CD8-positive, alpha-beta memory T cell (primary cell): ENCODE results near the gene RALGAPA2. TPM values are rescaled to one million over a fixed set of nuclear protein-coding genes. Genes with fewer than 3 reads are reported as not detected.

Experiments used
- CTCF ChIA-PET: fragments of 350-600 bp; sonication (Branson Sonifier 250); formaldehyde crosslinking; loops from one replicate; lab custom pipeline; 2021; ENCODE audit warnings: antibody characterized with exemption; lab: Charles Lee
- POLR2A ChIA-PET: fragments of 350-600 bp; sonication (Branson Sonifier 250); formaldehyde crosslinking; loops from one replicate; lab custom pipeline; 2021; ENCODE audit warnings: antibody characterized with exemption; lab: Charles Lee
- DNase-seq, 5 donors: peaks; one replicate each; pipeline versions ENCODE4 v3.0.0 to v3.0.0-alpha.2; 2020 to 2022; ENCODE audit warnings: mixed read lengths in 1 of 5
- H3K27ac ChIP-seq: one replicate; pipeline ENCODE4 v1.7.0; 2013; ENCODE audit warnings: low read depth, mild to moderate bottlenecking, low read length, moderate library complexity
- H3K27me3 ChIP-seq: 2 replicates; pipeline ENCODE4 v1.7.0; 2013; ENCODE audit warnings: low read length, mild to moderate bottlenecking; ENCODE audit not compliant: insufficient read depth, poor library complexity, severe bottlenecking
- H3K36me3 ChIP-seq: 2 replicates; pipeline ENCODE4 v1.7.0; 2013; ENCODE audit warnings: mild to moderate bottlenecking, low read length, moderate library complexity; ENCODE audit not compliant: insufficient read depth
- H3K4me1 ChIP-seq: 2 replicates; pipeline ENCODE4 v1.7.0; 2013; ENCODE audit warnings: mild to moderate bottlenecking, low read length, moderate library complexity; ENCODE audit not compliant: insufficient read depth
- H3K4me3 ChIP-seq: 2 replicates; pipeline ENCODE4 v1.7.0; 2013; ENCODE audit warnings: mild to moderate bottlenecking, low read length
- H3K9me3 ChIP-seq: 2 replicates; pipeline ENCODE4 v1.7.0; 2013; ENCODE audit warnings: mild to moderate bottlenecking, low read length
- H3K27ac Mint-ChIP-seq, 8 donors: one replicate each; pipeline ENCODE4 v1.8.0; 2020 to 2021; ENCODE audit warnings: mixed read lengths in 8 of 8, mild to moderate bottlenecking in 6 of 8, inconsistent platforms in 3 of 8, moderate library complexity in 3 of 8
- H3K27me3 Mint-ChIP-seq, 2 donors: one replicate each; pipeline ENCODE4 v1.8.0; 2020 to 2021; ENCODE audit warnings: mixed read lengths in 2 of 2, mild to moderate bottlenecking in 1 of 2, moderate library complexity in 1 of 2
- H3K36me3 Mint-ChIP-seq, 3 donors: one replicate each; pipeline ENCODE4 v1.8.0; 2020 to 2021; ENCODE audit warnings: mixed read lengths in 3 of 3, inconsistent platforms in 1 of 3, mild to moderate bottlenecking in 1 of 3
- H3K4me1 Mint-ChIP-seq, 3 donors: one replicate each; pipeline ENCODE4 v1.8.0; 2020 to 2021; ENCODE audit warnings: mixed read lengths in 3 of 3, inconsistent platforms in 1 of 3, mild to moderate bottlenecking in 1 of 3
- H3K4me3 Mint-ChIP-seq, 7 donors: one replicate each; pipeline ENCODE4 v1.8.0; 2020 to 2021; ENCODE audit warnings: mixed read lengths in 7 of 7, mild to moderate bottlenecking in 6 of 7, moderate library complexity in 4 of 7, inconsistent platforms in 2 of 7
- H3K9me3 Mint-ChIP-seq, 5 donors: one replicate each; pipeline ENCODE4 v1.8.0; 2020 to 2022; ENCODE audit warnings: mixed read lengths in 5 of 5, mild to moderate bottlenecking in 3 of 5, moderate library complexity in 2 of 5, inconsistent platforms in 1 of 5
- polyA plus RNA-seq: library from polyadenylated mRNA; unstranded; fragments of 300-500 nt; fragmentation: Illumina TruSeq; gene quantifications from one replicate; pipeline ENCODE4 v1.2.3, GENCODE V29; 2021
- total RNA-seq, 2 experiments: library from RNA; stranded (reverse); gene quantifications; one replicate each; pipeline ENCODE4 v1.2.3, GENCODE V29; 2021

RALGAPA2 gene
- total and polyA plus RNA-seq, 3 experiments from 2014 or later: 7.4 to 14.5 (median 13.4) TPM

- H3K4me3 Mint-ChIP-seq: no peak overlapping the region
- CTCF ChIA-PET: interaction anchor here (1.4 kb wide), 1 partner anchor 15 kb away, joined by 4 read pairs; no protein-coding TSS in a partner anchor
- Histone ChIP-seq H3K27ac (no peak overlapping the region), H3K36me3 (peaks cover 3% of the 10 kb centered on the region), H3K4me3 (no peak overlapping the region), H3K9me3 (no peaks in the 10 kb centered on the region), H3K27me3 (no peaks in the 10 kb centered on the region), H3K4me1 (no peaks in the 10 kb centered on the region)
- H3K27ac Mint-ChIP-seq: no peak overlapping the region
- no peaks in the 10 kb centered on the region for H3K4me1 Mint-ChIP-seq
- no peaks in the 10 kb centered on the region for H3K27me3 Mint-ChIP-seq
- POLR2A ChIA-PET: no interaction called here
- H3K9me3 Mint-ChIP-seq: no peaks in the 10 kb centered on the region
- no peak for DNase-seq
- peaks cover 12 to 57% (median 22%) of the 10 kb centered on the region in 3 donors for H3K36me3 Mint-ChIP-seq
Observed at GRCh38 chr20:20530428-20531151, 181.9 kb downstream of the RALGAPA2 start.

- Histone ChIP-seq H3K27ac (no peak overlapping the region), H3K36me3 (peaks cover 3% of the 10 kb centered on the region), H3K4me1 (no peaks in the 10 kb centered on the region), H3K27me3 (no peaks in the 10 kb centered on the region), H3K4me3 (no peak overlapping the region), H3K9me3 (no peaks in the 10 kb centered on the region)
- H3K27me3 Mint-ChIP-seq: no peaks in the 10 kb centered on the region
- peaks cover 12 to 55% (median 18%) of the 10 kb centered on the region in 3 donors for H3K36me3 Mint-ChIP-seq
- no peak overlapping the region for H3K27ac Mint-ChIP-seq
- H3K4me3 Mint-ChIP-seq: no peak overlapping the region
- no peaks in the 10 kb centered on the region for H3K9me3 Mint-ChIP-seq
- no peak for DNase-seq
- no peaks in the 10 kb centered on the region for H3K4me1 Mint-ChIP-seq
- POLR2A ChIA-PET: no interaction called here
- CTCF ChIA-PET: no interaction called here
Observed at GRCh38 chr20:20529597-20529996, 182.8 kb downstream of the RALGAPA2 start.

- no peak overlapping the region for H3K4me3 ChIP-seq
- Mint-ChIP-seq H3K27me3 (no peaks in the 10 kb centered on the region), H3K4me3 (no peak overlapping the region), H3K9me3 (no peaks in the 10 kb centered on the region), H3K36me3 (peaks cover 16 to 59% (median 18%) of the 10 kb centered on the region in 3 donors), H3K4me1 (no peaks in the 10 kb centered on the region), H3K27ac (no peak overlapping the region)
- no peak overlapping the region for H3K27ac ChIP-seq
- DNase-seq: no peak
- ChIA-PET POLR2A (no interaction called here), CTCF (no interaction called here)
- no peaks in the 10 kb centered on the region for H3K9me3 ChIP-seq
- H3K27me3 ChIP-seq: no peaks in the 10 kb centered on the region
- peaks cover 3% of the 10 kb centered on the region for H3K36me3 ChIP-seq
- no peaks in the 10 kb centered on the region for H3K4me1 ChIP-seq
Observed at GRCh38 chr20:20528861-20529260, 183.6 kb downstream of the RALGAPA2 start.

- Histone ChIP-seq H3K4me1 (no peaks in the 10 kb centered on the region), H3K36me3 (peaks cover 3% of the 10 kb centered on the region), H3K9me3 (no peaks in the 10 kb centered on the region), H3K4me3 (no peak overlapping the region), H3K27ac (no peak overlapping the region), H3K27me3 (no peaks in the 10 kb centered on the region)
- no peaks in the 10 kb centered on the region for H3K9me3 Mint-ChIP-seq
- CTCF ChIA-PET: no interaction called here
- peaks cover 16 to 63% (median 20%) of the 10 kb centered on the region in 3 donors for H3K36me3 Mint-ChIP-seq
- POLR2A ChIA-PET: no interaction called here
- no peaks in the 10 kb centered on the region for H3K4me1 Mint-ChIP-seq
- no peak for DNase-seq
- no peak overlapping the region for H3K27ac Mint-ChIP-seq
- H3K27me3 Mint-ChIP-seq: no peaks in the 10 kb centered on the region
- H3K4me3 Mint-ChIP-seq: no peak overlapping the region
Observed at GRCh38 chr20:20527661-20528060, 184.8 kb downstream of the RALGAPA2 start.

GRCh38 chr20:20525756-20526155 is 186.7 kb downstream of the RALGAPA2 start:
- Mint-ChIP-seq H3K4me3 (no peak overlapping the region), H3K4me1 (no peaks in the 10 kb centered on the region), H3K36me3 (peaks cover 15 to 58% (median 20%) of the 10 kb centered on the region in 3 donors), H3K27ac (no peak overlapping the region), H3K9me3 (no peaks in the 10 kb centered on the region), H3K27me3 (no peaks in the 10 kb centered on the region)
- no peak overlapping the region for H3K4me3 ChIP-seq
- H3K36me3 ChIP-seq: no peaks in the 10 kb centered on the region
- no peaks in the 10 kb centered on the region for H3K27me3 ChIP-seq
- DNase-seq: no peak
- ChIA-PET POLR2A (no interaction called here), CTCF (no interaction called here)
- H3K9me3 ChIP-seq: no peaks in the 10 kb centered on the region
- H3K27ac ChIP-seq: no peak overlapping the region
- H3K4me1 ChIP-seq: no peaks in the 10 kb centered on the region

GRCh38 chr20:20525214-20525613 is 187.2 kb downstream of the RALGAPA2 start:
- H3K4me3 Mint-ChIP-seq: no peak overlapping the region
- ChIA-PET POLR2A (no interaction called here), CTCF (no interaction called here)
- no peaks in the 10 kb centered on the region for H3K4me1 Mint-ChIP-seq
- Histone ChIP-seq H3K4me1 (no peaks in the 10 kb centered on the region), H3K9me3 (no peaks in the 10 kb centered on the region), H3K27ac (no peak overlapping the region), H3K4me3 (no peak overlapping the region), H3K36me3 (peaks cover 2% of the 10 kb centered on the region), H3K27me3 (no peaks in the 10 kb centered on the region)
- H3K9me3 Mint-ChIP-seq: no peaks in the 10 kb centered on the region
- DNase-seq: no peak
- no peaks in the 10 kb centered on the region for H3K27me3 Mint-ChIP-seq
- H3K36me3 Mint-ChIP-seq: peaks cover 19 to 58% (median 25%) of the 10 kb centered on the region in 3 donors
- H3K27ac Mint-ChIP-seq: no peak overlapping the region

GRCh38 chr20:20524756-20525155 is 187.7 kb downstream of the RALGAPA2 start:
- DNase-seq: no peak
- Mint-ChIP-seq H3K36me3 (peaks cover 24 to 59% (median 29%) of the 10 kb centered on the region in 3 donors), H3K4me1 (no peaks in the 10 kb centered on the region), H3K27me3 (no peaks in the 10 kb centered on the region), H3K27ac (no peak overlapping the region), H3K9me3 (no peaks in the 10 kb centered on the region), H3K4me3 (no peak overlapping the region)
- H3K4me3 ChIP-seq: no peak overlapping the region
- H3K4me1 ChIP-seq: no peaks in the 10 kb centered on the region
- POLR2A ChIA-PET: no interaction called here
- CTCF ChIA-PET: no interaction called here
- no peaks in the 10 kb centered on the region for H3K27me3 ChIP-seq
- H3K9me3 ChIP-seq: no peaks in the 10 kb centered on the region
- H3K27ac ChIP-seq: no peak overlapping the region
- peaks cover 4% of the 10 kb centered on the region for H3K36me3 ChIP-seq

GRCh38 chr20:20521736-20522135 is 190.7 kb downstream of the RALGAPA2 start:
- ChIA-PET POLR2A (no interaction called here), CTCF (no interaction called here)
- DNase-seq: no peak
- Histone ChIP-seq H3K27ac (no peak overlapping the region), H3K27me3 (no peaks in the 10 kb centered on the region), H3K9me3 (no peaks in the 10 kb centered on the region), H3K4me3 (no peak overlapping the region), H3K4me1 (no peaks in the 10 kb centered on the region), H3K36me3 (peaks cover 4% of the 10 kb centered on the region)
- no peaks in the 10 kb centered on the region for H3K4me1 Mint-ChIP-seq
- H3K27me3 Mint-ChIP-seq: no peaks in the 10 kb centered on the region
- no peak overlapping the region for H3K4me3 Mint-ChIP-seq
- H3K27ac Mint-ChIP-seq: no peak overlapping the region
- H3K36me3 Mint-ChIP-seq: peaks cover 33 to 66% (median 33%) of the 10 kb centered on the region in 3 donors
- no peaks in the 10 kb centered on the region for H3K9me3 Mint-ChIP-seq
